H9 (cell line): Measurements from ENCODE around the gene PLEKHA1. TPM values are rescaled to one million over a fixed set of nuclear protein-coding genes. Genes with fewer than 3 reads are reported as not detected.

ENCODE experiments used
- DNase-seq: peaks from one replicate; pipeline ENCODE4 v3.0.0-alpha.2; 2017
- H2AFZ ChIP-seq: one replicate; pipeline ENCODE4 v1.6.1; 2013; ENCODE audit warnings: mild to moderate bottlenecking, low read length, control low read depth, moderate library complexity
- H2AK5ac ChIP-seq: 2 replicates; pipeline ENCODE4 v1.6.1; 2013; ENCODE audit warnings: low read length, control low read depth, mixed read lengths; ENCODE audit not compliant: insufficient read length
- H2BK120ac ChIP-seq: one replicate; pipeline ENCODE4 v1.6.1; 2013; ENCODE audit warnings: low read depth, mild to moderate bottlenecking, low read length, control low read depth, inconsistent platforms; ENCODE audit not compliant: poor library complexity, severe bottlenecking
- H2BK12ac ChIP-seq: 2 replicates; pipeline ENCODE4 v1.6.1; 2013; ENCODE audit warnings: low read length, control low read depth, mixed read lengths, low read depth; ENCODE audit not compliant: insufficient read length
- H2BK15ac ChIP-seq: 2 replicates; pipeline ENCODE4 v1.6.1; 2013; ENCODE audit warnings: low read depth, low read length, control low read depth
- H2BK20ac ChIP-seq: one replicate; pipeline ENCODE4 v1.6.1; 2013; ENCODE audit warnings: low read depth, mild to moderate bottlenecking, low read length, control low read depth, inconsistent platforms; ENCODE audit not compliant: poor library complexity, severe bottlenecking
- H2BK5ac ChIP-seq: 2 replicates; pipeline ENCODE4 v1.6.1; 2013; ENCODE audit warnings: low read length, control low read depth, mixed read lengths; ENCODE audit not compliant: insufficient read length
- H3K14ac ChIP-seq: 2 replicates; pipeline ENCODE4 v1.6.1; 2013; ENCODE audit warnings: low read length, control low read depth; ENCODE audit not compliant: insufficient read depth
- H3K18ac ChIP-seq: 2 replicates; pipeline ENCODE4 v1.6.1; 2013; ENCODE audit warnings: low read depth, mild to moderate bottlenecking, mixed read lengths, low read length, control low read depth; ENCODE audit not compliant: insufficient read length
- H3K23ac ChIP-seq: 2 replicates; pipeline ENCODE4 v1.6.1; 2013; ENCODE audit warnings: low read length, control low read depth, mixed read lengths, low read depth; ENCODE audit not compliant: insufficient read length
- H3K23me2 ChIP-seq: 2 replicates; pipeline ENCODE4 v1.6.1; 2013; ENCODE audit warnings: low read depth, mild to moderate bottlenecking, mixed read lengths, low read length, control low read depth; ENCODE audit not compliant: insufficient read length, poor library complexity, severe bottlenecking
- H3K27ac ChIP-seq: 2 replicates; pipeline ENCODE4 v1.5.1; 2013; ENCODE audit warnings: low read length, control low read depth, mixed read lengths, low read depth; ENCODE audit not compliant: insufficient read length
- H3K27me3 ChIP-seq: 2 replicates; pipeline ENCODE4 v1.6.1; 2013; ENCODE audit warnings: low read length, control low read depth, inconsistent platforms; ENCODE audit not compliant: insufficient read depth
- H3K4ac ChIP-seq: 2 replicates; pipeline ENCODE4 v1.6.1; 2013; ENCODE audit warnings: low read depth, mild to moderate bottlenecking, control low read depth, inconsistent platforms, low read length, moderate library complexity
- H3K4me1 ChIP-seq: 2 replicates; pipeline ENCODE4 v1.6.1; 2013; ENCODE audit warnings: low read length, control low read depth, inconsistent platforms; ENCODE audit not compliant: insufficient read depth
- H3K4me2 ChIP-seq: 2 replicates; pipeline ENCODE4 v1.6.1; 2013; ENCODE audit warnings: low read length, control low read depth, mixed read lengths; ENCODE audit not compliant: insufficient read length, insufficient read depth
- H3K56ac ChIP-seq: 2 replicates; pipeline ENCODE4 v1.6.1; 2013; ENCODE audit warnings: low read depth, mild to moderate bottlenecking, mixed read lengths, low read length, control low read depth; ENCODE audit not compliant: insufficient read length
- H3K79me1 ChIP-seq: 2 replicates; pipeline ENCODE4 v1.6.1; 2013; ENCODE audit warnings: low read depth, mild to moderate bottlenecking, moderate library complexity, low read length, control low read depth, inconsistent platforms; ENCODE audit not compliant: insufficient read depth, poor library complexity, severe bottlenecking
- H3K79me2 ChIP-seq: 2 replicates; pipeline ENCODE4 v1.6.1; 2013; ENCODE audit warnings: low read length, control low read depth, inconsistent platforms; ENCODE audit not compliant: insufficient read depth
- H3K9ac ChIP-seq: 2 replicates; pipeline ENCODE4 v1.6.1; 2013; ENCODE audit warnings: low read length, control low read depth, mixed read lengths; ENCODE audit not compliant: insufficient read length; ENCODE audit errors: extremely low read depth
- H3K9me3 ChIP-seq: one replicate; pipeline ENCODE4 v1.6.1; 2013; ENCODE audit warnings: low read depth, low read length, inconsistent platforms; ENCODE audit not compliant: control insufficient read depth
- H3T11ph ChIP-seq: one replicate; pipeline ENCODE4 v1.6.1; 2013; ENCODE audit warnings: mild to moderate bottlenecking, low read length, control low read depth, inconsistent platforms
- H4K20me1 ChIP-seq: one replicate; pipeline ENCODE4 v1.6.1; 2013; ENCODE audit not compliant: control insufficient read depth, insufficient read length, insufficient read depth
- H4K5ac ChIP-seq: 2 replicates; pipeline ENCODE4 v1.6.1; 2013; ENCODE audit warnings: low read depth, mild to moderate bottlenecking, mixed read lengths, low read length, control low read depth; ENCODE audit not compliant: insufficient read length
- H4K8ac ChIP-seq: replicated peaks from 2 replicates; pipeline ENCODE4 v1.6.1; 2013; ENCODE audit warnings: low read length, control low read depth, mixed read lengths, low read depth; ENCODE audit not compliant: insufficient read length
- H4K91ac ChIP-seq: 2 replicates; pipeline ENCODE4 v1.6.1; 2013; ENCODE audit warnings: low read depth, mild to moderate bottlenecking, moderate library complexity, mixed read lengths, low read length, control low read depth; ENCODE audit not compliant: insufficient read length
- H3K27ac Mint-ChIP-seq, 3 experiments: 2 replicates in 2 of 3; 3 replicates in 1 of 3; pipeline ENCODE4 v1.8.0; 2020 to 2021; ENCODE audit warnings: mixed read lengths in 3 of 3, mild to moderate bottlenecking in 1 of 3, moderate library complexity in 1 of 3
- H3K27me3 Mint-ChIP-seq: 2 replicates; pipeline ENCODE4 v1.8.0; 2021; ENCODE audit warnings: low read depth, mild to moderate bottlenecking, moderate library complexity, mixed read lengths
- H3K36me3 Mint-ChIP-seq, 3 experiments: 2 replicates in 2 of 3; 3 replicates in 1 of 3; pipeline ENCODE4 v1.8.0; 2020 to 2021; ENCODE audit warnings: low read depth in 3 of 3, mixed read lengths in 3 of 3; ENCODE audit not compliant: insufficient read depth in 1 of 3
- H3K4me1 Mint-ChIP-seq, 2 experiments: 2 replicates each; pipeline ENCODE4 v1.8.0; 2020; ENCODE audit warnings: mixed read lengths in 2 of 2
- H3K4me3 Mint-ChIP-seq, 2 experiments: 2 replicates in 1 of 2; 3 replicates in 1 of 2; pipeline ENCODE4 v1.8.0; 2020 to 2021; ENCODE audit warnings: mild to moderate bottlenecking in 2 of 2, mixed read lengths in 2 of 2, moderate library complexity in 1 of 2
- H3K9me3 Mint-ChIP-seq, 2 experiments: 2 replicates in 1 of 2; 3 replicates in 1 of 2; pipeline ENCODE4 v1.8.0; 2020; ENCODE audit warnings: mild to moderate bottlenecking in 2 of 2, mixed read lengths in 2 of 2, moderate library complexity in 1 of 2
- CTCF ChIP-seq: fragments of 200-600 bp; sonication (generic); conservative IDR thresholded peaks from 3 replicates; pipeline ENCODE4 v1.8.0; 2021; ENCODE audit warnings: antibody characterized with exemption, mild to moderate bottlenecking
- WGBS: extraction: QIAGEN DNeasy Blood & Tissue Kit; methylation state at CpG from one replicate; pipeline ENCODE4 v1.1.7; 2013; ENCODE audit warnings: missing lambda C conversion rate, low lambda C conversion rate, mixed read lengths; ENCODE audit not compliant: insufficient read length; ENCODE audit errors: extremely low coverage; 5-methylcytosine and 5-hydroxymethylcytosine counted together
- total RNA-seq: library from RNA; stranded (reverse); gene quantifications from 2 replicates; pipeline ENCODE4 v1.2.1, GENCODE V29; 2021

Gene PLEKHA1
- total RNA-seq, 1 experiment from 2014 or later, result 32.7 TPM

GRCh38 chr10:122467701-122468100, 93.2 kb downstream of the PLEKHA1 start:
- Histone ChIP-seq H3K14ac (no peak overlapping the region), H2BK12ac (no peak overlapping the region), H2BK120ac (no peak overlapping the region), H3K4ac (no peak overlapping the region), H2AK5ac (no peak overlapping the region), H4K5ac (no peak overlapping the region), H4K91ac (no peak overlapping the region), H3K4me1 (no peaks in the 10 kb centered on the region), H3K27me3 (peaks cover 14% of the 10 kb centered on the region), H2AFZ (no peak overlapping the region), H3K23ac (no peak overlapping the region), H3K27ac (no peak overlapping the region), H3K18ac (no peak overlapping the region), H3K56ac (no peak overlapping the region), H2BK15ac (no peak overlapping the region), H3T11ph (no peak overlapping the region), H4K8ac (no peak overlapping the region), H3K4me2 (no peak overlapping the region), H3K79me1 (no peaks in the 10 kb centered on the region), H2BK20ac (no peak overlapping the region), H3K9me3 (no peaks in the 10 kb centered on the region), H4K20me1 (no peaks in the 10 kb centered on the region), H3K23me2 (peaks cover 2% of the 10 kb centered on the region), H3K9ac (no peak overlapping the region), H3K79me2 (no peaks in the 10 kb centered on the region), H2BK5ac (no peak overlapping the region)
- no CpG with 5 or more reads among the region's 6 CpGs for WGBS
- H3K27me3 Mint-ChIP-seq, result peaks cover 57% of the 10 kb centered on the region
- H3K4me1 Mint-ChIP-seq, result peaks cover 5 to 12% of the 10 kb centered on the region in 2 experiments
- no peak overlapping the region for H3K27ac Mint-ChIP-seq
- 0 out of 7 replicates have a peak, but pooled peaks cover 0 to 3% (median 0%) of the 10 kb centered on the region in 3 experiments for H3K36me3 Mint-ChIP-seq
- H3K9me3 Mint-ChIP-seq, result no peaks in the 10 kb centered on the region; a peak in 1 of 5 replicates
- TF ChIP-seq CTCF, result no peak
- no peak for DNase-seq
- no peak overlapping the region for H3K4me3 Mint-ChIP-seq
